ENCODE measurements around the gene MEOX1.

Gene MEOX1

GRCh38 chr17:43679911-43680310, 18.2 kb upstream of the MEOX1 start:
- no peak for DNase-seq
- Histone ChIP-seq H3K36me3 (no peaks in the 10 kb centered on the region), H3K27me3 (no peaks in the 10 kb centered on the region), H3K4me1 (peaks cover 0 to 8% (median 1%) of the 10 kb centered on the region in 4 donors), H3K4me3 (no peak overlapping the region), H3K27ac (no peak overlapping the region), H3K9me3 (no peaks in the 10 kb centered on the region)
- no peak for TF ChIP-seq CTCF (IDR thresholded peaks at IDR 0.05)
- intact Hi-C loops (cut with DNase I; ENCODE audit: low total_unique reads): no loop called here

- Histone ChIP-seq H3K4me3 (no peak overlapping the region), H3K27ac (no peak overlapping the region), H3K4me1 (peaks cover 0 to 8% (median 1%) of the 10 kb centered on the region in 4 donors), H3K27me3 (no peaks in the 10 kb centered on the region), H3K36me3 (no peaks in the 10 kb centered on the region), H3K9me3 (no peaks in the 10 kb centered on the region)
- no peak for TF ChIP-seq CTCF (IDR thresholded peaks at IDR 0.05)
- DNase-seq: no peak
- intact Hi-C loops (cut with DNase I; ENCODE audit: low total_unique reads): no loop called here
Observed at GRCh38 chr17:43679401-43679800, 17.7 kb upstream of the MEOX1 start.

- peak in 1 of 2 donors; percentile 34 for DNase-seq
- Histone ChIP-seq H3K36me3 (no peaks in the 10 kb centered on the region), H3K27me3 (no peaks in the 10 kb centered on the region), H3K4me3 (no peak overlapping the region), H3K4me1 (peaks cover 0 to 9% (median 1%) of the 10 kb centered on the region in 4 donors), H3K27ac (no peak overlapping the region), H3K9me3 (no peaks in the 10 kb centered on the region)
- intact Hi-C loops (cut with DNase I; ENCODE audit: low total_unique reads): no loop called here
- no peak for TF ChIP-seq CTCF (IDR thresholded peaks at IDR 0.05)
Observed at GRCh38 chr17:43676471-43676870, 14.7 kb upstream of the MEOX1 start.

GRCh38 chr17:43674394-43674793, 12.7 kb upstream of the MEOX1 start:
- Histone ChIP-seq H3K9me3 (no peaks in the 10 kb centered on the region), H3K4me1 (peaks cover 0 to 19% (median 13%) of the 10 kb centered on the region in 4 donors), H3K4me3 (no peak overlapping the region), H3K36me3 (no peaks in the 10 kb centered on the region), H3K27ac (no peak overlapping the region), H3K27me3 (no peaks in the 10 kb centered on the region)
- TF ChIP-seq CTCF (IDR thresholded peaks at IDR 0.05): no peak
- DNase-seq: no peak
- intact Hi-C loops (cut with DNase I; ENCODE audit: low total_unique reads): loop anchor here (1.0 kb wide), 1 partner anchor 96 kb away; no protein-coding TSS in a partner anchor

- Histone ChIP-seq H3K9me3 (no peaks in the 10 kb centered on the region), H3K4me3 (no peak overlapping the region), H3K27ac (no peak overlapping the region), H3K36me3 (no peaks in the 10 kb centered on the region), H3K27me3 (no peaks in the 10 kb centered on the region), H3K4me1 (peaks cover 0 to 19% (median 13%) of the 10 kb centered on the region in 4 donors)
- intact Hi-C loops (cut with DNase I; ENCODE audit: low total_unique reads): loop anchor here (1.0 kb wide), 1 partner anchor 95 kb away; no protein-coding TSS in a partner anchor
- peak; percentile 93 to 96 for TF ChIP-seq CTCF (IDR thresholded peaks at IDR 0.05)
- DNase-seq: peak; percentile 71 to 84
Observed at GRCh38 chr17:43673516-43674323, 12.0 kb upstream of the MEOX1 start.

All from tibial artery (tissue), 4 donors.